ENCODE results near the gene FBLIM1.

- no peak for TF ChIP-seq CTCF (IDR thresholded peaks at IDR 0.05; ENCODE audit: insufficient read depth, low read length, poor library complexity, severe bottlenecking)
- TF ChIP-seq EZH2phosphoT487 (conservative IDR thresholded peaks at IDR 0.05; ENCODE audit: low read length) = no peak
Measured at GRCh38 chr1:15731735-15732685, 26.6 kb upstream of the FBLIM1 start.

Data from SU-DHL-6 (cell line).